Coronary artery (tissue), 2 donors: ENCODE results near the gene SLC24A3.
A peak's percentile ranks its signal among the peaks of the same experiment; 100 is the strongest.

ENCODE experiments used
- DNase-seq: peaks from one replicate; pipeline ENCODE4 v3.0.0-alpha.2; 2017; ENCODE audit warnings: low spot score
- H3K27ac ChIP-seq, 2 donors: fragments of 200-600 bp; sonication (generic); one replicate each; pipeline ENCODE4 v1.5.1; 2016 to 2019
- H3K4me3 ChIP-seq: fragments of 200-600 bp; sonication (generic); 2 replicates; pipeline ENCODE4 v1.5.1; 2016; ENCODE audit warnings: mild to moderate bottlenecking, moderate library complexity
- TF ChIP-seq, protein P1 (sequence below): fragments of 200-600 bp; sonication (generic); IDR thresholded peaks from one replicate; pipeline ENCODE4 v1.5.1; 2019; ENCODE audit warnings: antibody characterized with exemption

Gene SLC24A3

DNA sequence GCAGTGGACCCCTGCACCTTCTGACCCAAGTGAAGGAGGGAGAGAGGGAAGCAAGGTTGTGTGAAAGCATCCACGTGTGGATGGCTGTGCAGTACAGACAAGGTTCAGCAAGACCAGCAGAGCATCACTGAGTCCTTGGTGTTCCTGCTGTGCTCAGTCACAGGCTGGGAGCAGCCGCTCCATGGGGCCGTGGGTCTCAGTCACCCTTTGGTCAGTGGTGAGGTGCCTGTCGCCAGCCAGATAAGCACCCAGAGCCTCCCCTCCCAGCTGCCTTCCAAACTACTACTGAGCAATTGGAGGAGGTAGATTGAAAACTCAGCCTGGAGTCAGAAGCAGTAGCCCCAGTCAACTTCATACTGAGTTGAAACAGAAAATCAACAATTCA, 218.9 kb downstream of the SLC24A3 start:
- Histone ChIP-seq H3K27ac (no peak overlapping the region), H3K4me3 (no peak overlapping the region)
- TF ChIP-seq, protein P1, sequence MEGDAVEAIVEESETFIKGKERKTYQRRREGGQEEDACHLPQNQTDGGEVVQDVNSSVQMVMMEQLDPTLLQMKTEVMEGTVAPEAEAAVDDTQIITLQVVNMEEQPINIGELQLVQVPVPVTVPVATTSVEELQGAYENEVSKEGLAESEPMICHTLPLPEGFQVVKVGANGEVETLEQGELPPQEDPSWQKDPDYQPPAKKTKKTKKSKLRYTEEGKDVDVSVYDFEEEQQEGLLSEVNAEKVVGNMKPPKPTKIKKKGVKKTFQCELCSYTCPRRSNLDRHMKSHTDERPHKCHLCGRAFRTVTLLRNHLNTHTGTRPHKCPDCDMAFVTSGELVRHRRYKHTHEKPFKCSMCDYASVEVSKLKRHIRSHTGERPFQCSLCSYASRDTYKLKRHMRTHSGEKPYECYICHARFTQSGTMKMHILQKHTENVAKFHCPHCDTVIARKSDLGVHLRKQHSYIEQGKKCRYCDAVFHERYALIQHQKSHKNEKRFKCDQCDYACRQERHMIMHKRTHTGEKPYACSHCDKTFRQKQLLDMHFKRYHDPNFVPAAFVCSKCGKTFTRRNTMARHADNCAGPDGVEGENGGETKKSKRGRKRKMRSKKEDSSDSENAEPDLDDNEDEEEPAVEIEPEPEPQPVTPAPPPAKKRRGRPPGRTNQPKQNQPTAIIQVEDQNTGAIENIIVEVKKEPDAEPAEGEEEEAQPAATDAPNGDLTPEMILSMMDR: no peak
- DNase-seq: no peak

DNA sequence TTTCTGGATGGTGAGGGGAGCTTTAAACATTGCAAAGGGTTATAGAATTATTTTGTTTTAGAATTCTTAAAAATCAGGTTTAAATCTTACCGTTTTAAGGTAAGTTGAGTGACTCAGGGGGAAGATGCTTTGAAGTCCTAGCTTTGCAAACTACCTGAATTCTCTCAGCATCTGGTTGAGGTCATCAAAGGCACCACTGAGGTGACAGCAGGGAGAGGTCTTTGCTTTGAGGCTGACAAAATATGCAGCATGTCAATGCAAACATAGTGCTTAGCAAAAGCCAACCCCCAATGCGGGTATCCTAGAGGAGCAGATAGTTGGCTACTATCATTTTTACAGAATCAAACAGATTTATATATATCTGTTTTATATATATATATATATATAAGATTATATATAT, 219.5 kb downstream of the SLC24A3 start:
- TF ChIP-seq, protein P1: no peak
- no peak for DNase-seq
- H3K27ac ChIP-seq: no peak overlapping the region

DNA sequence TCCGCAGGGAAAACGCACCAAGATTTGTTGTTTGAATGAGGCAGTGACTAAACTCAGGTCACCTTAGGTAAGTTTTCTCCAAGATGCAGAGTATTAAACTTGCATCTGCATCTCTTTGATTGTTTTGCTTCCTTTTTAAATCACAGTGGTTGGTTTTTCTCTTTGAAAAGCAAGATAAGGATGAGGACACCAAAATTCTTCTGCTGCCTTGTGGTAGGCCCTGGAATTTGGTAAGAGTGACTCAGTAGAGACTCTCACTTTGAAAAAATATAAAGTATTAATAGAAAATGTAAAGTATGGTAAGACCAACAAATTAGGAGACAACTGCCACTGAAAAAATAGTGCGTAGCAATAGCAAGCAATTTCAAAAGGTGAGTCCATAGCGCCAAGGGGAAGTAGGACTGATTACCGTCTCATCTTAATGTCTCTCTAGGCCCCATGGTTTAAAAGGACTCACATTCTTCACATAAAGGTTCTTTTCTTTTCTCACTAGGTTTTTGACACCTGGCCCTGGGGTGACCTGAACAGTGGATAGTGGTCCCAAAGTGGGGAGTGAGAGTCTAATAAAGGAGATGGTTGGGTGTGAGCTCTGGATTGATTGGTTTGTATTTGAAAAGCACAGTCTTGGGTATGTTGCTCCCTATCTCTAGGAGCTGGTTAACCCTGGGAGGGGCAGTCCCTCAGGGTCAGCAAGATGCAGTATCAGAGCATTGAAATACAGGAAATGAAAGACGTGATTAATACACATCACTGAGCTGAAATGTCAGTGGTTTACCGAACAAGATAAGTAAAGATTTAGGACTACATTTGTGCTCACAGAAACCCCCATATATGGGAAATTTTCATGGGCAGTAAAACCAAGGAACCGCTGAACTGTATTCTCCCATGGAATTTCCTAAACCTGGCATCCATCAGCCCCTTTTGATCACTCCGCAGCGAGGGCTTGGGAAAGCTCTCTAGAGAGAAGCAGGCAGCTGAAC, 221.2 kb downstream of the SLC24A3 start:
- TF ChIP-seq, protein P1: no peak
- Histone ChIP-seq H3K27ac (no peak overlapping the region), H3K4me3 (no peak overlapping the region)
- no peak for DNase-seq

More for the DNA sequence above, 219.5 kb downstream of the SLC24A3 start:
- no peak overlapping the region for H3K4me3 ChIP-seq

DNA sequence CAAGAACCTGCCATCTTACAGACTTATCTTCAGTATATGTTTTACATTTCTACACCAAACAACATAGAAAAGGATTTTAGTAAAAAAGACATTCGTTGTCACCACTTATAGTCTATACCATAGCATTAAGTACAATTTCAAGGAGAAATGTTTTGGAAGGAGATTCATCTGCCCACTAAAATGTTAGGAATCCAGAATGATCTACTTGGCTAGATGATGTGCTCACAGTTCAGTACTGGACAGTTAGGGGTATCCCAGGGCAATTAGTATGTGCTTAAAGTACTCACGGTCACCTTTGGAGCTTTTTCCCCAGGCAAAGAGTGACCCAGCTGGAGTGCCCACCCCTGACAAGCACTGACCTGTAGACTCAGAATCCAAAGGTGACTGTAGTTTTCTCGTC, 222.9 kb downstream of the SLC24A3 start:
- TF ChIP-seq, protein P1: no peak
- Histone ChIP-seq H3K4me3 (no peak overlapping the region), H3K27ac (no peak overlapping the region)
- DNase-seq: no peak

DNA sequence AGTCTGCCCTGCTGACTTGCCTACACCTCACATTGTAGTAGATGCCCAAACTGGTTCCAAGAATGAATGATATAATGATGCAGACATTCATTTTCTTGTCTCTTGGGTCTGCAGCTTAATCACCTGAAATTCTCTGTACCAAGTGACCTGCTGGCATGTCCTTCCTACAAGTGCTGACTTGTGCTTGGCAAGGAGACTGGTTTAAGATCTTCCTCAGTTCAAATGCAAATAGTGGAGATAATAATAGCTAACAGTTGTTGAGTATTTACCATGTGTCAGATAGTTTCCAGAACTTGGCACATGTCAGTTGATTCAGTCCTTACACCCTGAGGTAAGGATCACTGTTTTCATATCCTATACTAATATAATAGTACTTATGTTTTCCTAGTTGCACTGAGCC, 223.4 kb downstream of the SLC24A3 start:
- TF ChIP-seq, protein P1: no peak
- Histone ChIP-seq H3K27ac (no peak overlapping the region), H3K4me3 (no peak overlapping the region)
- DNase-seq: no peak

DNA sequence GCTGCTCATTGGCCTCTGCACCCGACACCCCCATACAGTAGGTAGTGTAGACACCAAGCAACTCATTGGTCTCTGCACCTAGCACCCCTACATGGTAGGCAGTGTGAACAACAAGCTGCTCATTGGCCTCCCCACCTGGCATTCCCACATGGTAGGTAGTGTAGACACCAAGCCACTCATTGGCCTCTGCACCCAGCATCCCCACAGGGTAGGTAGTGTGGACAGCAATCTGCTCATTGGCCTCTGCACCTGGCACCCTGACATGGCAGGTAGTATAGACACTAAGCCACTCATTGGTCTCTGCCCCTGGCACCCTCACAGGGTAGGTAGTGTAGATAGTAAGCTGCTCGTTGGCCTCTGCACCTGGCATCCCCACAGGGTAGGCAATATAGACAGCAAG, 226.0 kb downstream of the SLC24A3 start:
- TF ChIP-seq, protein P1: no peak
- DNase-seq: peak; percentile 69
- Histone ChIP-seq H3K27ac (no peak overlapping the region), H3K4me3 (no peak overlapping the region)
